ENCODE data around the gene RASA4B.

RASA4B gene

GRCh38 chr7:102453319-102453718 is 64.3 kb downstream of the RASA4B start:
- no peak for DNase-seq (ENCODE audit: low spot score)

GRCh38 chr7:102452451-102452850 is 65.1 kb downstream of the RASA4B start:
- DNase-seq (ENCODE audit: low spot score), result no peak

DNA sequence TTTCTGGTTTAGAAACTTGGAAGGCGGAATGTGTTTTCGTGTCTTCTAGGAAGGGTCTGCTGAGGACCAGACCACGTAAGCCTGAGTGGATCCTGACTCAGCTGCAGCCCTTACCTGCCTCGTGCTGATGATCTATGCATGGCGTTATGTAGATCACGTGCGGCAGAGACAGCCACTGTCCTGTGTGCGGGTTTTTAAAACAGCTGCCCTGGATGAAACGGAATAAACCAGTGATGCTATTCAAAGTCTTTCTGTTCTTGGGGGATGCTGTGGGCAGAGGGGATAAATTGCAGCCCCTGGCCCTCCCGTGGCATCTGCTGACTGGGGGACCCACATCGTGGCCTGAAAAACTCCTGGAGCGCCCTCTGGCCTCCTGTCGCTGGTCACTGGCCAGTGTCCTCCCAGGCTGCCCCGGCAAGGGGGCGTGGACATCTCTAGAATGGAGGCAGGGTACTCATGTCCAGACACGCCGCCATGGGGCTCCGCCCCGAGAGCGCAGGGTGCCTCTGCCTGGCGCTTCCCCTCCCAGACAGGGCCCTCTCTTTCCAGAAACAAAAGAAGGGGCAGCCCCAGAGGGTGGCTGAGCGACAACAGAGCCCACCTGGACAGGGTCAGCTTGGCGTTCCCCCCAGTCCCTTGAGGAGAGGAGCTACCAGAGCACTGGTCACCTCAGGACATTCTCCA is 66.1 kb downstream of the RASA4B start:
- no peak for DNase-seq (ENCODE audit: low spot score)

GRCh38 chr7:102450242-102450641 is 67.3 kb downstream of the RASA4B start:
- DNase-seq (ENCODE audit: low spot score), result no peak

DNA sequence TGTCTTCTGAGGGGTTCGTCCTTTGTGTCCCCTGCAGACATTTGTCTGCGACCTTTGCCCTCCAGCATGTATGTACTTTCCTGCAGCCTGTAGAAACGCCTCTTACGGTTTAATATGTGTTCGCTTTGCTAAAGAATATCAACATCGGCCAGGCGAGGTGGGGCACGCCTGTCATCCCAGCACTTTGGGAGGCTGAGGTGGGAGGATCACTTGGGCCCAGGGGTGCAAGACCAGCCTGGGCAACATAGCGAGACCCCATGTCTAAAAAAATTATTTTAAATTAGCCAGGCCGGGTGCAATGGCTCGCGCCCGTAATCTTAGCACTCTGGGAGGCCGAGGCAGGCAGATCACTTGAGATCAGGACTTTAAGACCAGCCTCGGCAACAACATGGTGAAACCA is 68.4 kb downstream of the RASA4B start:
- DNase-seq (ENCODE audit: low spot score), result no peak

DNA sequence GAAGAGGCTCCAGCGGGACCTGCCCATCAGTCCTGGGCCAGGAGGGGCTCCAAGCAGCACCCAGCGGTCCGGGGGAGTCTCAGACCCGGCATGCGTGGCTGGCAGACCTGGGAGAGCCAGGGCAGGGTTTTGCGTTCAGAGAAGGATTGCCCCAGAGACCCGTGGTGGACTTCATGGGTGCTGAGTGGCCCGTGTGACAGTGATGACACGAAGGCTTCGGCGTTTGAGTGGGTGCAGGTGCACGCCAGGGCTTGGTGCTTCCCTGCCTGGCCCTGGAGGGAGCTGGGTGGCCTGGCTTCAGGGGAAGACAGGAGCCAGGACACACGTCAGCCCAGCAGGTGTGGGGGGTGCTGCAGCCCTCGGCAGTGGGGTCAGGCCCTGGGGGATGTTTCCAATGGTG is 70.3 kb downstream of the RASA4B start:
- DNase-seq (ENCODE audit: low spot score), result no peak

GRCh38 chr7:102446387-102447156 is 71.0 kb downstream of the RASA4B start:
- no peak for DNase-seq (ENCODE audit: low spot score)

GRCh38 chr7:102445674-102446071 is 71.9 kb downstream of the RASA4B start:
- DNase-seq (ENCODE audit: low spot score), result no peak

DNA sequence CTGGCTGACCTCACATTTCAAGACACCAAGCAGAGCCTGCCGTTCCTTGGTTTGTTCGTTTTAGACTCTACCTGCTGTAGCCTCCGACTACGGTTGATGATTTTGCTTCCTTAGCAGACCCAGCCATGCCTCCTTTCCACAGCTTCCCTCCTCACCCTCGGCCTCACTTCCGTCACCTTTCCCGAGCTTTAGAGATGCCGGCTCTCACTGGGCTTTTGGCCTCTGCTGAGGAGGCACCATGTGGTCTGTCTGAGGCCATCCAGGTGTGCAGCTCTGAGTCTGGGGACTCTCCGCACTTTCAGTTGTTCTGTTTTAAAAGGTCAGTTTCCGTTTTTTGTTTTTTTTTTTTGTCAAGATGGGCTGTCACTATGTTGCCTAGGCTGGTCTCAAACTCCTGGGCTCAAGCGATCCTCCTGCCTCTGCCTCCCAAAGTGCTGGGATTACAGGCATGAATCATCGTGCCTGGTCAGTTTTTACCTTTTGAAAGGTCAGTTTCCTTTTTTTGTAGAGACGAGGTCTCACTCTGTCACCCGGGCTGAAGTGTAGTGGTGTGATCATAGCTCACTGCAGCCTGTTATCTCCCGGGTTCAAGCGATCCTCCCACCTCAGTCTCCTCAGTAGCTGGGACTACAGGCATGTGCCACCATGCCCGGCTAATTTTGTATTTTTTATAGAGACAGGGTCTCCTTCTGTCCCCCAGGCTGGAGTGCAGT is 72.5 kb downstream of the RASA4B start:
- no peak for DNase-seq (ENCODE audit: low spot score)

DNA sequence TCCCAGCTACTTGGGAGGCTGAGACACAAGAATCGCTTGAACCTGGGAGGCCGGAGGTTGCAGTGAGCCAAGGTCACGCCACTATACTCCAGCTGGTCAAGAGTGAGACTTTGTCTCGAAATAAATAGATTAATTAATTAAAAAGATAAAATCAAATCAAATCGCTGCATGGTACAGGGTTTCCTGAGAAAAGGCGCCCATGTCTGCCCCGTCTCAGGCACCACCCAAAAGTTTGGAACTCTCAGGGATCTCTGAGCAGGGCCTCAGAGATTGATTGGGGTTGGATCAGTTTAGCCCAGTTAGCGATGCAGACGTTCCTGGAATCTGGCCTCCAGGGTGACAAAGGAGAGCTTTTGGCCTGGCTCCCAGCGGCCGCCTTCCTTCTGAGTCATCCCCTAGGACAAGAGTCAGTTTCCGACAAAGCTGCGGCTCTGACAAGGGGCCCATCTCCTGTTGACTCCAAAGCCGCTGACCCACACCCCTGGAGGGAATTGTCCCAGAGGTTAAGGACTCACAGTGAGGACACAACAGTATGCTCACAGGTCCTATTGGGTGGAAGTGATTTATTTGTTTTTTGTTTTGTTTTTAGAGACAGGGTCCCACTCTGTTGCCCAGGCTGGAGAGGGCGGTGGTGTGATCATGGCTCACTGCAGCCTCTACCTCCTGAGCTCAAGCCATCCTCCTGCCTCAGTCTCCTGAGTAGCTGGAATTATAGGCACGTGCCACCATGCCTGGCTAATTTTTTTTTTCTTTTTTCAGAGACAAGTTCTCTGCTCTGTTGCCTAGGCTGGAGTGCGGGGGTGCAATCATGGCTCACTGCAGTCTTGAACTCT is 77.4 kb downstream of the RASA4B start:
- DNase-seq (ENCODE audit: low spot score), result peak; percentile 97

GRCh38 chr7:102436118-102436517 is 81.5 kb downstream of the RASA4B start:
- no peak for DNase-seq (ENCODE audit: low spot score)

GRCh38 chr7:102434039-102434486 is 83.5 kb downstream of the RASA4B start:
- DNase-seq (ENCODE audit: low spot score), result no peak

DNA sequence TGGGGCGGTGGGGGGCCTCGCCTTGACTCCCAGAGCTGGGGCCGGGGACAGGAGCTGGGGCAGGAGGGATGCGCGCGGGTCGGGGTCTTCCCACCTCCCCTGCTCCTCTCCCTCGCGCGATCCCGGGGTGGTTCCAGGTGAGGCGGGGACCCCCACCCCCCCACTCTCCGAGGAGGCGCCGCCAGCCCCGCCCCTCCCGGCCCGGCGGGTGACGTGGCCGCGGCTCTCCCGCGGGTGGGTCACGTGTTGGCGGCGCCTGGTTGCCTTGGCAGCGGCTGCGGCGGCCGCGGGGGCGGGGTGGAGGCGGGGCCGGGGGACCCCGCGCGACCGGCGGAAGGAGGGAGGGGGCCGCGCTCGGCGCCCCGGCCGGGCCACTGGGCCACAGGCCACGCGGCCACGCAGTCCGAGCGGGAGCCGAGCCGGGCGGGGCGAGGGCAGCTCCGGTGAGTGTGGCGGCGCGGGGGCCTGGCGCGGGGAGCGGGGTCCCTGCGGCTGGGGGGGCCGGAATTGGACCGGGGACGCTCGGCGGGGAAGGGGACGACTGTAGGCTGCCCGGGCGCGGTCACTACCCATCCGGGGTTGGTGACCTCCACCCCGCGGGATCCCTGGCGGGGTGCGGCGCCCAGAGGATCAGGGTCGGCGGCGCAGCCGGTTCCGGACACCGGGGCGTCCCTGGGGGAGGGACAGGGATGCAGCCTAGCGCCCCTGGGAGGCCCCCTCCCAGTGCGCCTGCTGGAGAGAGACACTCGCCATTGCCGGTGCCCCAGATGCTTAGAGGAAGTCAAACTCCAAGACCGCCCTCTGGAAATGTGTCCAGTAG is 84.1 kb downstream of the RASA4B start, which contains the start of gene ORAI2:
Gene ORAI2, plus strand, starts transcription at position 357 of the 820 bp plus-strand sequence. CDS start 5,382 bp downstream, outside the sequence.
- peak; percentile 67 for DNase-seq (ENCODE audit: low spot score)
